ENCODE measurements around the gene VPS37D. TPM values are rescaled to one million over a fixed set of nuclear protein-coding genes. Genes with fewer than 3 reads are reported as not detected.

Gene VPS37D
- total RNA-seq, 4 donors from 2014 or later: 3.9 to 5.6 (median 4.7) TPM

DNA sequence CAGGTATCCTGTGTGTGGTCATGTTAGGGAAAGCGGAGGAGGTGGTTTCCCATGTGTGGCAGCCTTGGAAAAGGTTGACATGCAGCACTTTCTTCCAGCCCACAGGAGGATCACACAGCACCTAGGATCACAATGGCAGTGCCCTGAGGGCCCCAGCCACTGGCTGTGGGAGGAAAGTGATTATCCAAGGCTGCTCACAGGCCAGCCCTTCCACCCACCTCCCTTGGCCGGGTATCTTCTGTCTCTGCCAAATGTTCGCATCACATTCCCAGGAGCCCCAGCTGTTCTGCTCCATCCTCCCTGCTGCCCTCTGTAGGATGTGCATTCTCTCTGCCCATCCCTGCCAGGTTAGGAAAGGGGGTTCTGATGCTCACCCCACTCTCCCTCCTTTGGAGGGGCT, 40.8 kb upstream of the VPS37D start:
- DNase-seq: no peak
- H3K9me3 ChIP-seq: no peaks in the 10 kb centered on the region
- H3K27me3 ChIP-seq: no peaks in the 10 kb centered on the region
- WGBS, 2 donors: 36 to 52% methylated on average over 3 of the region's 3 CpGs
- H3K4me3 ChIP-seq (replicated peaks in 1 of 3): no peak overlapping the region
- peaks cover 15 to 22% of the 10 kb centered on the region in 2 donors for H3K4me1 ChIP-seq
- no peaks in the 10 kb centered on the region for H3K36me3 ChIP-seq
- H3K27ac ChIP-seq: no peak overlapping the region
- intact Hi-C loops (cut with DNase I): no loop called here
- no peak for TF ChIP-seq POLR2A (IDR thresholded peaks at IDR 0.05)
- TF ChIP-seq, protein P1, sequence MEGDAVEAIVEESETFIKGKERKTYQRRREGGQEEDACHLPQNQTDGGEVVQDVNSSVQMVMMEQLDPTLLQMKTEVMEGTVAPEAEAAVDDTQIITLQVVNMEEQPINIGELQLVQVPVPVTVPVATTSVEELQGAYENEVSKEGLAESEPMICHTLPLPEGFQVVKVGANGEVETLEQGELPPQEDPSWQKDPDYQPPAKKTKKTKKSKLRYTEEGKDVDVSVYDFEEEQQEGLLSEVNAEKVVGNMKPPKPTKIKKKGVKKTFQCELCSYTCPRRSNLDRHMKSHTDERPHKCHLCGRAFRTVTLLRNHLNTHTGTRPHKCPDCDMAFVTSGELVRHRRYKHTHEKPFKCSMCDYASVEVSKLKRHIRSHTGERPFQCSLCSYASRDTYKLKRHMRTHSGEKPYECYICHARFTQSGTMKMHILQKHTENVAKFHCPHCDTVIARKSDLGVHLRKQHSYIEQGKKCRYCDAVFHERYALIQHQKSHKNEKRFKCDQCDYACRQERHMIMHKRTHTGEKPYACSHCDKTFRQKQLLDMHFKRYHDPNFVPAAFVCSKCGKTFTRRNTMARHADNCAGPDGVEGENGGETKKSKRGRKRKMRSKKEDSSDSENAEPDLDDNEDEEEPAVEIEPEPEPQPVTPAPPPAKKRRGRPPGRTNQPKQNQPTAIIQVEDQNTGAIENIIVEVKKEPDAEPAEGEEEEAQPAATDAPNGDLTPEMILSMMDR (IDR thresholded peaks at IDR 0.05): no peak

DNA sequence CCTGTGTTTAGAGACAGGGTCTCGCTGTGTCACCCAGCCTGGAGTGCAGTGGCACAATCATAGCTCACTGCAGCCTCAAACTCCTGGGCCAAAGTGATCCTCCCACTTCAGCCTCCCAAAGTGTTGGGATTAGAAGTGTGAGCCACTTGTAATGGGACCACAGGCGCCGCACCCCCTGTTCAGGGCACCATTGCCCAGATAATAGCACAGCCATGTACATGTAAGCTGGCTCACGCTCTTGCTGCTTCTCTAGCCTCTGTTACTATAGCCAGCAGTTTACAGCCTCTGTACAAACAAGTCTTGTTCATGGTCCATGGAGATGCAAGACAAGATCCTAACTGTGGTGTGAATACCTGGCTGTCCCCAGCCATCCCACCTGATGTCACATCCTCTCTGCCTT, 39.1 kb upstream of the VPS37D start:
- TF ChIP-seq, protein P1 (IDR thresholded peaks at IDR 0.05): no peak
- TF ChIP-seq POLR2A (IDR thresholded peaks at IDR 0.05): no peak

DNA sequence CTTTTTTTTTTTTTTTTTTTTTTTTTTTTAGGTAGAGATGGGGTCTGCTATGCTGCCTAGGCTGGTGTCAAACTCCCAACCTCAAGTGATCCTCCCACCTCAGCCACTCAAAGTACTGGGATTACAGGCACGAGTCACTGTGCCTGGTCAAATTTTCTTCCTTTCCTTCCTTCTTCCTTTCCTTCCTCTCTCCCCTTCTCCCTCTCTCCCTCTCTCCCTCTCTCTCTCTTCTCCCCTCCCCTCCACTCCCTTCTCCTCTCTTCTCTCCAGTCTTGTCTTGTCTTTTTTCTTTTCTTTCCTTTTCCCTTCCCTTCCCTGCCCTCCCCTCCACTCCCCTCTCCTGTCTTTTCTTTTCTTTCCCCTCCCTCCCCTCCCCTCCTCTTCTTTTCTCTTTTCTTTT, 36.1 kb upstream of the VPS37D start:
- Histone ChIP-seq H3K9me3 (no peaks in the 10 kb centered on the region), H3K27me3 (no peaks in the 10 kb centered on the region), H3K27ac (no peak overlapping the region), H3K4me3 (replicated peaks in 1 of 3) (no peak overlapping the region), H3K4me1 (no peaks in the 10 kb centered on the region), H3K36me3 (no peaks in the 10 kb centered on the region)
- no peak for DNase-seq
- TF ChIP-seq POLR2A (IDR thresholded peaks at IDR 0.05): no peak
- TF ChIP-seq, protein P1 (IDR thresholded peaks at IDR 0.05): no peak
- intact Hi-C loops (cut with DNase I): no loop called here
- 32 to 38% methylated on average over 1 of the region's 1 CpG for WGBS, 2 donors

More for the DNA sequence above, 39.1 kb upstream of the VPS37D start:
- intact Hi-C loops (cut with DNase I): no loop called here
- 80 to 88% methylated on average over 3 to 4 of the region's 4 CpGs for WGBS, 2 donors
- no peaks in the 10 kb centered on the region for H3K36me3 ChIP-seq
- no peak for DNase-seq
- peaks cover 11 to 12% of the 10 kb centered on the region in 2 donors for H3K4me1 ChIP-seq
- no peak overlapping the region for H3K4me3 ChIP-seq (replicated peaks in 1 of 3)
- H3K27me3 ChIP-seq: no peaks in the 10 kb centered on the region
- no peaks in the 10 kb centered on the region for H3K9me3 ChIP-seq
- H3K27ac ChIP-seq: no peak overlapping the region

DNA sequence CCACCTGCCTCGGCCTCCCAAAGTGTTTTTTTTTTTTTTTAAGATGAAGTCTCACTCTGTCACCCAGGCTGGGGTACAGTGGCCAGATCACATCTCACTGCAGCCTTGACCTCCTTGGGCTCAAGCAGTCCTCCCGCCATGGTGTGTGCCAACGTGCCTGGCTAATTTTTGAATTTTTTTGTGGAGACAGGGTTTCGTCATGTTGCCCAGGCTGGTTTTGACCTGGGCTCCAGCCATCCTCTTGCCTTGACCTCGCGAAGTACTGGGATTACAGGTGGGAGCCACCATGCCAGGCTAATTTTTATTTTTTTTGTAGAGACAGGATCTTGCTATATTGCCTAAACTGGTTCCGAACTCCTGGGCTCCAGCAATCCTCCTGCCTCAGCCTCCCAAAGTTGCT, 34.3 kb upstream of the VPS37D start:
- no peak overlapping the region for H3K27ac ChIP-seq
- no peak overlapping the region for H3K4me3 ChIP-seq (replicated peaks in 1 of 3)
- WGBS, 2 donors: 84 to 86% methylated on average over 7 of the region's 7 CpGs
- DNase-seq: no peak
- no peaks in the 10 kb centered on the region for H3K36me3 ChIP-seq
- no peak for TF ChIP-seq POLR2A (IDR thresholded peaks at IDR 0.05)
- TF ChIP-seq, protein P1 (IDR thresholded peaks at IDR 0.05): no peak
- H3K27me3 ChIP-seq: no peaks in the 10 kb centered on the region
- no peaks in the 10 kb centered on the region for H3K9me3 ChIP-seq
- no peaks in the 10 kb centered on the region for H3K4me1 ChIP-seq
- intact Hi-C loops (cut with DNase I): no loop called here

DNA sequence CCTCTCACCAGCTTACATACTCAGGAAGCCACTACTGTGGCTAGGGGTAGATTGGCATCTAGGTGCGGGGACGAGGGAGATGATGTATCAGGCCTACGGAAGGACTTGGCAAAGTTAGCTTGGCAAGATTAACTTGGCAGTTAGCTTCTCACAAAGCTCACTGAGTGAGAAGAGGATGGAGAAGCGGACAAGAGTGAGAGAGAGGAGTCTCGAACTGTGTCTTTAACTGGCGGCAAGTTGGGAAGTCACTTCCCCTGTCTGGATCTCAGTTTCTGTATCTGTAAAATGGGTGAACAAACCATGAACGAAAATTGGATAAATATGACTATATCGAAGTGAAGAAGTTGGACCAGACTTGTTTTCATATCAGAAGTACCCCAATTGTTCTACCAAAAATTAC, 33.8 kb upstream of the VPS37D start:
- Histone ChIP-seq H3K36me3 (no peaks in the 10 kb centered on the region), H3K9me3 (no peaks in the 10 kb centered on the region), H3K27ac (no peak overlapping the region), H3K4me1 (no peaks in the 10 kb centered on the region), H3K27me3 (no peaks in the 10 kb centered on the region), H3K4me3 (replicated peaks in 1 of 3) (no peak overlapping the region)
- intact Hi-C loops (cut with DNase I): no loop called here
- no peak for TF ChIP-seq POLR2A (IDR thresholded peaks at IDR 0.05)
- TF ChIP-seq, protein P1 (IDR thresholded peaks at IDR 0.05): no peak
- no peak for DNase-seq
- 84 to 86% methylated on average over 8 of the region's 8 CpGs for WGBS, 2 donors
